Measurements from ENCODE around the gene SMIM32. TPM values are rescaled to one million over a fixed set of nuclear protein-coding genes. Genes with fewer than 3 reads are reported as not detected.

SMIM32 gene
- 28.2 TPM for polyA plus RNA-seq
- long read RNA-seq, donor 1, transcript SMIM32-201 (1 exons, 1,667 nt): major isoform, 12 of 12 reads
- long read RNA-seq, donor 1, partial matches to known transcripts: 0 of 12 reads
- long read RNA-seq, donor 1, other reads (novel, unspliced or antisense): 0 of 12 reads
- long read RNA-seq, donor 2, transcript SMIM32-201 (1 exons, 1,667 nt): major isoform, 23 of 23 reads
- long read RNA-seq, donor 2, partial matches to known transcripts: 0 of 23 reads
- long read RNA-seq, donor 2, other reads (novel, unspliced or antisense): 0 of 23 reads
- long read RNA-seq, donor 3, transcript SMIM32-201 (1 exons, 1,667 nt): major isoform, 39 of 39 reads
- long read RNA-seq, donor 3, partial matches to known transcripts: 0 of 39 reads
- long read RNA-seq, donor 3, other reads (novel, unspliced or antisense): 0 of 39 reads
- long read RNA-seq, donor 4, partial matches to known transcripts: 0 of 4 reads
- long read RNA-seq, donor 4, other reads (novel, unspliced or antisense): 0 of 4 reads
- long read RNA-seq, donor 5, transcript SMIM32-201 (1 exons, 1,667 nt): major isoform, 5 of 5 reads
- long read RNA-seq, donor 5, partial matches to known transcripts: 0 of 5 reads
- long read RNA-seq, donor 5, other reads (novel, unspliced or antisense): 0 of 5 reads
- long read RNA-seq, donor 6, transcript SMIM32-201 (1 exons, 1,667 nt): major isoform, 21 of 21 reads
- long read RNA-seq, donor 6, partial matches to known transcripts: 0 of 21 reads
- long read RNA-seq, donor 6, other reads (novel, unspliced or antisense): 0 of 21 reads
- long read RNA-seq, donor 7, partial matches to known transcripts: 0 of 1 reads
- long read RNA-seq, donor 7, other reads (novel, unspliced or antisense): 0 of 1 reads
- long read RNA-seq, donor 8, transcript SMIM32-201 (1 exons, 1,667 nt): major isoform, 11 of 11 reads
- long read RNA-seq, donor 8, partial matches to known transcripts: 0 of 11 reads
- long read RNA-seq, donor 8, other reads (novel, unspliced or antisense): 0 of 11 reads
- long read RNA-seq, donor 9, transcript SMIM32-201 (1 exons, 1,667 nt): major isoform, 17 of 17 reads
- long read RNA-seq, donor 9, partial matches to known transcripts: 0 of 17 reads
- long read RNA-seq, donor 9, other reads (novel, unspliced or antisense): 0 of 17 reads
- long read RNA-seq, donor 10, transcript SMIM32-201 (1 exons, 1,667 nt): major isoform, 28 of 28 reads
- long read RNA-seq, donor 10, partial matches to known transcripts: 0 of 28 reads
- long read RNA-seq, donor 10, other reads (novel, unspliced or antisense): 0 of 28 reads
- long read RNA-seq, donor 11, transcript SMIM32-201 (1 exons, 1,667 nt): major isoform, 12 of 12 reads
- long read RNA-seq, donor 11, partial matches to known transcripts: 0 of 12 reads
- long read RNA-seq, donor 11, other reads (novel, unspliced or antisense): 0 of 12 reads

DNA sequence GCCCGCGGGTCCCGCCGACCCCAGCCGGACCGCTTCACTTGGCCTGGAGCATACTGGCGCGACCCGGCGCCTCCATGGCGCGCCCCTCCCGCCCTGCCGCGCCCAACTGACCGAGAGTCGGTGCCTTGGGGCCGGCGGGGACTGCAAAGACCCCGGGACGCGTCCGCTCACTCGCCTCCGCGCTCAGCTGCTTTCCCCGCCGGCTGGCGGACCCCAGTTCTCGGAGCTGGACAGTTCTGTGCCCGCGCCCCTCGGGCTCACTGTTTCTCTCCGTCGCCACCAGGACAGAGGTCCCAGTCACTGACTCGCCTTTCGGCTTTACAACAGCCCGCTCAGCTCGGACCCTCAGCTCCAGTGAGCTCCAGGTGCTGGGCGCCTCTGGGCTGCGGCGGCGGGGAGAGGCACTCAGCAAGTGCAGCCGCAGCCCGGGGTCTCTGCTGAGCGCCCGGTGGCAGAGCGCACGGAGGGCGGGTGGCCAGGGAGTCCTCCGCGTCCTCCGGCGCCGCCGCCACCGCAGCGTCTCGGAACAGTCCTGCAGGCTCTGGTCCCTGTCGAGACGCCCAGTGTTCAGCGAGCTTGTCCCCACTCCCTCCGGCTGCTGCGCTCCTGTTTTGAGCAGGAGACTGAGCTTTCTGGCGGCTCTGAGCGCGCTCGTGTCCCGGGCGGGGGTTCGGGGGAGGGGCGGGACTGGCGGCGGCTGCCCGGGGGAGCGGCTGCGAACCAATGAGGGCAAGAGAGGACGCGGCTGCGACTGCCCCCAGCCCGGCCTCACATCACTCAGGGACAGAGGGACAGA, at the start of gene SMIM32:
Gene SMIM32 (minus strand): TSS at position 637 of the 796 bp plus-strand sequence. CDS start 638 bp downstream, outside the sequence.
- H3K4me3 ChIP-seq (ENCODE audit: low read length): peak within 1 kb of the TSS; percentile 75
- H3K27me3 ChIP-seq (ENCODE audit: control insufficient read depth, insufficient read depth, low read length): peaks cover 19% of the 10 kb centered on the region
- WGBS (ENCODE audit: insufficient coverage, low lambda C conversion rate): no CpG with 5 or more reads among the region's 81 CpGs
- peak within 1 kb of the TSS; percentile 82 for H3K27ac ChIP-seq (ENCODE audit: low read length)
- peaks cover 56% of the 10 kb centered on the region for H3K4me1 ChIP-seq (ENCODE audit: control insufficient read depth, insufficient read depth, low read length)
- DNase-seq: peak; percentile 37 to 85
- H3K36me3 ChIP-seq (ENCODE audit: control insufficient read depth, insufficient read depth, low read length): peaks cover 3% of the 10 kb centered on the region
- H3K9me3 ChIP-seq (ENCODE audit: control insufficient read depth, low read depth, low read length): no peaks in the 10 kb centered on the region

- no CpG with 5 or more reads among the region's 2 CpGs for WGBS (ENCODE audit: insufficient coverage, low lambda C conversion rate)
- H3K9me3 ChIP-seq (ENCODE audit: control insufficient read depth, low read depth, low read length): no peaks in the 10 kb centered on the region
These were observed 49.6 kb upstream of the SMIM32 start for GRCh38 chr5:136242611-136243010.

DNA sequence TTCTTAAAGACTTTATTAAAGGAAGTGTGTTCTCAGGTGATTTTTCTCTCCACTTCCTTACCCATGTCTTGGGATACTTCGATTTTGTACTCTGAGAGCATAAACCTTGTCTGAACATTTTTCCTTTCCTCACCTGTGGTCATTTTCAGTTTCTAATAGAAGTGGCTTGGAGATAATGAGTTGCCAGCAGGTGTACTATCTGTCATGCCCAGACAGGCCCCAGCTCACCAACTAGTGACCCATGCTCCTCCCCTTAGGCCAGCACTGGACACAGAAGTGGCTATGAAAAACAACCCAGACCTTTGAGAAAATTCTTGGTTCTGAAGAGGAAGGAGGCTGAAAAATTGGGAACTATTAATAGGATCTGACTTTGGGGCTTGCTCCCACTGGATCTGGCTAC, 49.2 kb upstream of the SMIM32 start:
- H3K4me3 ChIP-seq (ENCODE audit: low read length): no peak overlapping the region
- 80% methylated on average over 1 of the region's 1 CpG for WGBS (ENCODE audit: insufficient coverage, low lambda C conversion rate)

More at GRCh38 chr5:136242611-136243010, 49.6 kb upstream of the SMIM32 start:
- H3K4me3 ChIP-seq (ENCODE audit: low read length): no peak overlapping the region
- no peaks in the 10 kb centered on the region for H3K36me3 ChIP-seq (ENCODE audit: control insufficient read depth, insufficient read depth, low read length)
- H3K4me1 ChIP-seq (ENCODE audit: control insufficient read depth, insufficient read depth, low read length): no peaks in the 10 kb centered on the region
- peaks cover 2% of the 10 kb centered on the region for H3K27me3 ChIP-seq (ENCODE audit: control insufficient read depth, insufficient read depth, low read length)
- H3K27ac ChIP-seq (ENCODE audit: low read length): no peak overlapping the region
- no peak for DNase-seq

GRCh38 chr5:136240894-136241293, 47.9 kb upstream of the SMIM32 start:
- no peak for DNase-seq
- Histone ChIP-seq H3K4me1 (ENCODE audit: control insufficient read depth, insufficient read depth, low read length) (peaks cover 12% of the 10 kb centered on the region), H3K4me3 (ENCODE audit: low read length) (no peak overlapping the region), H3K9me3 (ENCODE audit: control insufficient read depth, low read depth, low read length) (no peaks in the 10 kb centered on the region), H3K27ac (ENCODE audit: low read length) (no peak overlapping the region), H3K27me3 (ENCODE audit: control insufficient read depth, insufficient read depth, low read length) (peaks cover 2% of the 10 kb centered on the region), H3K36me3 (ENCODE audit: control insufficient read depth, insufficient read depth, low read length) (no peaks in the 10 kb centered on the region)
- no CpG with 5 or more reads among the region's 4 CpGs for WGBS (ENCODE audit: insufficient coverage, low lambda C conversion rate)

More for the DNA sequence above, 49.2 kb upstream of the SMIM32 start:
- H3K27me3 ChIP-seq (ENCODE audit: control insufficient read depth, insufficient read depth, low read length): peaks cover 2% of the 10 kb centered on the region
- H3K27ac ChIP-seq (ENCODE audit: low read length): no peak overlapping the region
- H3K4me1 ChIP-seq (ENCODE audit: control insufficient read depth, insufficient read depth, low read length): no peaks in the 10 kb centered on the region
- DNase-seq: no peak
- no peaks in the 10 kb centered on the region for H3K36me3 ChIP-seq (ENCODE audit: control insufficient read depth, insufficient read depth, low read length)
- H3K9me3 ChIP-seq (ENCODE audit: control insufficient read depth, low read depth, low read length): no peaks in the 10 kb centered on the region

DNA sequence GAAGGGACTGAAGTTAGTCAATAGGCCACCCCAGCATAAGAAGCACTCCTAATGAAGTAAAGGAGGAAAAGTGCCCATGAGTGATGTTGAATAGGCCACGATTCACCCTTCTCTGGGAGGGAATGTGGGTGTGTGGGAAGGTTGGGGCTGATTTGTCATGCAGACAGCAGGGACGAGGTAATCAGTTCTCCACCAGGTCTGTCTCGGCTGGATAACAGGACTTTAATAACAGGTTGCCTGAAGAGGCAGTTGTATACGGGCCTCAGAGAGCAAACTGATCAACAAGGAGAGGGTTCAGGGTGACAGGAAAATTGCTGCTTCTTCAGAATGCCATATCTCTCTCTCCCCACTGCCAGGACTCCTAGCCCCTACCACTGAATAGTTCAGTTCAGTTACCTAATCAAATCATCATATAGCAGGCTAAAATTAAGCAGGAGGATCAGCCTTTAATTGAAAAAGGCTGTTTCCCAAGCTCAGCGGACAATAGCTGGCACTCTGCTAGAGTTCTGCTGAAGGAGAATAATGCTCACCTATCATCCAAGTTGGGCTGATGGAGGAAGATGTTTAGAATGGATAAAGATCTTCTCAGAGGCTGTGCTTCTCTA, 43.6 kb upstream of the SMIM32 start:
- Histone ChIP-seq H3K9me3 (ENCODE audit: control insufficient read depth, low read depth, low read length) (no peaks in the 10 kb centered on the region), H3K4me3 (ENCODE audit: low read length) (no peak overlapping the region), H3K27ac (ENCODE audit: low read length) (peak overlapping the region; percentile 6), H3K36me3 (ENCODE audit: control insufficient read depth, insufficient read depth, low read length) (no peaks in the 10 kb centered on the region), H3K27me3 (ENCODE audit: control insufficient read depth, insufficient read depth, low read length) (peaks cover 2% of the 10 kb centered on the region), H3K4me1 (ENCODE audit: control insufficient read depth, insufficient read depth, low read length) (peaks cover 15% of the 10 kb centered on the region)
- no peak for DNase-seq
- WGBS (ENCODE audit: insufficient coverage, low lambda C conversion rate): 40% methylated on average over 1 of the region's 5 CpGs

DNA sequence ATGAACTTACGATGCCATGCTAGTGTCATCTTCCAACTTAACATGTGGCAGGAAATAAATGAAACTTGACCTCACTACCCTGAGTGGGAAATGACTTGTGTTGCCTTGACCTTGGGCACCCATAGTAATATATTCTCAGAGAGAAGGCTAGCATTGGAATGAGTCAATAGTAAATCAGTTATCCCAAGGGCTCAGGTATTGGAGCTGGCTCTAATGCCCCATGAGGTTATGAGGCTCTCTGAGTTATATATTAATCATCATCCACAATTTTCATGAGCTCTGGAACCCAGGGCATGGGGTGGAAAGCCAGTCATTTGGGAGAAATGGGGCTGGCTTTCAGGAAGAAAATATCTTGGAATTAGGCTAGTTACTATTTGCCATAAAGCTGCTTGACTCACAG, 42.4 kb upstream of the SMIM32 start:
- Histone ChIP-seq H3K9me3 (ENCODE audit: control insufficient read depth, low read depth, low read length) (no peaks in the 10 kb centered on the region), H3K4me3 (ENCODE audit: low read length) (no peak overlapping the region), H3K4me1 (ENCODE audit: control insufficient read depth, insufficient read depth, low read length) (peaks cover 15% of the 10 kb centered on the region), H3K27ac (ENCODE audit: low read length) (peak overlapping the region; percentile 58), H3K36me3 (ENCODE audit: control insufficient read depth, insufficient read depth, low read length) (no peaks in the 10 kb centered on the region), H3K27me3 (ENCODE audit: control insufficient read depth, insufficient read depth, low read length) (no peaks in the 10 kb centered on the region)
- DNase-seq: peak; percentile 52 to 76
- WGBS (ENCODE audit: insufficient coverage, low lambda C conversion rate): no CpG with 5 or more reads among the region's 1 CpG

GRCh38 chr5:136232316-136232715, 39.4 kb upstream of the SMIM32 start:
- WGBS (ENCODE audit: insufficient coverage, low lambda C conversion rate): 94% methylated on average over 2 of the region's 6 CpGs

DNA sequence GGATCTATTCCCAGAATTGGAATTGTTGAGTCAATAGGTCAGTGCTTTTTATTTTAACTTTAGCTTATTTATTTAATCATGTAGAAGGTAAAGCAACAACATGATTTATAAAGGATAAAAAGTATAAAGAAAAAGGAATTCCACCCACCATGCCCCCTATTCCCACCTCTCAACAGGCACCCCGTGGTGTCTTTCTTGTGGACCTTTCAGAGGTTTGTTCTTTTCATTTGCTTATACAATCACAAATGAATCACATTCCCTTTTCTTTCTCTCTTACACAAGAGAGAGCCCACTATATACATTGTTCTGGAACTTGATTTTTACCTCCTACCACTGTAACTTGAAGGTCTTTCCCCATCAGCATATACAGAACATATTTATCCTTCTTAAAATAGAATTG, 37.2 kb upstream of the SMIM32 start:
- WGBS (ENCODE audit: insufficient coverage, low lambda C conversion rate): 29% methylated on average over 1 of the region's 1 CpG
- Histone ChIP-seq H3K4me3 (ENCODE audit: low read length) (no peak overlapping the region), H3K4me1 (ENCODE audit: control insufficient read depth, insufficient read depth, low read length) (peaks cover 6% of the 10 kb centered on the region), H3K36me3 (ENCODE audit: control insufficient read depth, insufficient read depth, low read length) (no peaks in the 10 kb centered on the region), H3K27ac (ENCODE audit: low read length) (no peak overlapping the region), H3K9me3 (ENCODE audit: control insufficient read depth, low read depth, low read length) (no peaks in the 10 kb centered on the region), H3K27me3 (ENCODE audit: control insufficient read depth, insufficient read depth, low read length) (peaks cover 4% of the 10 kb centered on the region)
- DNase-seq: no peak

More at GRCh38 chr5:136232316-136232715, 39.4 kb upstream of the SMIM32 start:
- H3K9me3 ChIP-seq (ENCODE audit: control insufficient read depth, low read depth, low read length): no peaks in the 10 kb centered on the region
- H3K27ac ChIP-seq (ENCODE audit: low read length): no peak overlapping the region
- DNase-seq: no peak
- H3K4me3 ChIP-seq (ENCODE audit: low read length): no peak overlapping the region
- peaks cover 4% of the 10 kb centered on the region for H3K27me3 ChIP-seq (ENCODE audit: control insufficient read depth, insufficient read depth, low read length)
- H3K4me1 ChIP-seq (ENCODE audit: control insufficient read depth, insufficient read depth, low read length): peaks cover 15% of the 10 kb centered on the region
- H3K36me3 ChIP-seq (ENCODE audit: control insufficient read depth, insufficient read depth, low read length): no peaks in the 10 kb centered on the region

All from large intestine (tissue), 12 donors.